GM21360 (cell line): ENCODE data around the gene TGDS.
"Not testable (repeated sequence)": the region's sequence is repeated elsewhere in the genome, so short reads cannot be mapped to it uniquely, and the experiment has no call there.

ENCODE experiments used
- ATAC-seq: cut with Tn5 transposase; IDR thresholded peaks from one replicate; pipeline ENCODE4 v1.9.1; 2021; ENCODE audit warnings: mild to moderate bottlenecking, moderate library complexity; ENCODE audit not compliant: unreplicated experiment

TGDS gene

GRCh38 chr13:94595950-94596574 lies at the start of gene TGDS:
Gene TGDS, minus strand, starts transcription at chr13:94596152. Its CDS starts 16 bp downstream, at chr13:94596136.
- ATAC-seq, result peak; percentile 96

GRCh38 chr13:94641409-94641941 lies 45.5 kb upstream of the TGDS start:
- ATAC-seq, result no peak

- no peak for ATAC-seq
These were observed 44.8 kb upstream of the TGDS start for GRCh38 chr13:94640721-94641120.

- ATAC-seq, result not testable (repeated sequence)
These were observed 41.7 kb upstream of the TGDS start for GRCh38 chr13:94637677-94638076.

GRCh38 chr13:94636942-94637578 lies 41.1 kb upstream of the TGDS start:
- ATAC-seq, result no peak

- ATAC-seq, result not testable (repeated sequence)
These were observed 40.1 kb upstream of the TGDS start for GRCh38 chr13:94636096-94636495.

- ATAC-seq, result no peak
These were observed 36.5 kb upstream of the TGDS start for GRCh38 chr13:94632226-94632980.

- ATAC-seq, result no peak
These were observed 34.9 kb upstream of the TGDS start for GRCh38 chr13:94630858-94631257.

- no peak for ATAC-seq
These were observed 27.4 kb upstream of the TGDS start for GRCh38 chr13:94623316-94623715.

GRCh38 chr13:94622344-94622743 lies 26.4 kb upstream of the TGDS start:
- no peak for ATAC-seq

- peak; percentile 89 for ATAC-seq
These were observed 24.4 kb upstream of the TGDS start for GRCh38 chr13:94620286-94620896.

- ATAC-seq, result peak; percentile 45
These were observed 21.5 kb upstream of the TGDS start for GRCh38 chr13:94617389-94618000.

GRCh38 chr13:94613051-94613450 lies 17.1 kb upstream of the TGDS start:
- no peak for ATAC-seq

GRCh38 chr13:94612050-94612449 lies 16.1 kb upstream of the TGDS start:
- no peak for ATAC-seq

GRCh38 chr13:94610475-94610874 lies 14.5 kb upstream of the TGDS start:
- ATAC-seq, result no peak

- ATAC-seq, result no peak
These were observed 13.2 kb upstream of the TGDS start for GRCh38 chr13:94609196-94609595.

- no peak for ATAC-seq
These were observed 12.6 kb upstream of the TGDS start for GRCh38 chr13:94608586-94608985.

- ATAC-seq, result no peak
These were observed 12.0 kb upstream of the TGDS start for GRCh38 chr13:94607939-94608338.

GRCh38 chr13:94607056-94607455 lies 11.1 kb upstream of the TGDS start:
- no peak for ATAC-seq

- ATAC-seq, result no peak
These were observed 6.5 kb upstream of the TGDS start for GRCh38 chr13:94602467-94602866.
